HEK293 (cell line): ENCODE results near the gene NUCB1.

ENCODE experiments used
- BCL11B ChIP-seq: fragments of 450-650 bp; formaldehyde crosslinking; IDR thresholded peaks from 2 replicates; pipeline ENCODE4 v1.5.1; 2016; ENCODE audit warnings: low read depth, missing biosample characterization, missing genetic modification characterization
- CTCF ChIP-seq: fragments of 450-650 bp; formaldehyde crosslinking; IDR thresholded peaks from 2 replicates; pipeline ENCODE4 v1.5.1; 2016; ENCODE audit warnings: missing biosample characterization, missing genetic modification characterization
- MYNN ChIP-seq: fragments of 450-650 bp; formaldehyde crosslinking; IDR thresholded peaks from 2 replicates; pipeline ENCODE4 v1.5.1; 2016; ENCODE audit warnings: missing biosample characterization, missing genetic modification characterization, borderline replicate concordance
- PRDM4 ChIP-seq: fragments of 450-650 bp; formaldehyde crosslinking; IDR thresholded peaks from 2 replicates; pipeline ENCODE4 v1.5.1; 2017; ENCODE audit warnings: missing biosample characterization, missing genetic modification characterization
- RBAK ChIP-seq: fragments of 450-650 bp; formaldehyde crosslinking; IDR thresholded peaks from 2 replicates; pipeline ENCODE4 v1.5.1; 2016; ENCODE audit warnings: missing biosample characterization, missing genetic modification characterization
- REPIN1 ChIP-seq: fragments of 450-650 bp; formaldehyde crosslinking; IDR thresholded peaks from 2 replicates; pipeline ENCODE4 v1.5.1; 2017; ENCODE audit warnings: missing biosample characterization, missing genetic modification characterization, low read depth
- REST ChIP-seq: fragments of 450-650 bp; formaldehyde crosslinking; IDR thresholded peaks from 2 replicates; pipeline ENCODE4 v1.5.1; 2016; ENCODE audit warnings: missing biosample characterization, missing genetic modification characterization
- ZBTB17 ChIP-seq: fragments of 450-650 bp; formaldehyde crosslinking; IDR thresholded peaks from 2 replicates; pipeline ENCODE4 v1.5.1; 2016; ENCODE audit warnings: missing biosample characterization, missing genetic modification characterization
- ZBTB20 ChIP-seq: fragments of 450-650 bp; formaldehyde crosslinking; IDR thresholded peaks from 2 replicates; pipeline ENCODE4 v1.5.1; 2016; ENCODE audit warnings: missing biosample characterization, missing genetic modification characterization
- ZNF560 ChIP-seq: fragments of 450-650 bp; formaldehyde crosslinking; IDR thresholded peaks from 2 replicates; pipeline ENCODE4 v1.5.1; 2017; ENCODE audit warnings: missing biosample characterization, missing genetic modification characterization, borderline replicate concordance
- ZNF561 ChIP-seq: fragments of 450-650 bp; IDR thresholded peaks from 2 replicates; pipeline ENCODE4 v1.5.1; 2018; ENCODE audit warnings: missing biosample characterization, missing genetic modification characterization, borderline replicate concordance
- ZNF624 ChIP-seq: fragments of 450-650 bp; formaldehyde crosslinking; IDR thresholded peaks from 2 replicates; pipeline ENCODE4 v1.5.1; 2017; ENCODE audit warnings: missing biosample characterization, missing genetic modification characterization

GRCh38 chr19:48958006-48958405 is 57.9 kb downstream of the NUCB1 start:
- TF ChIP-seq CTCF (no peak), ZBTB17 (tag by site-specific recombination) (no peak), RBAK (tag by site-specific recombination) (no peak), ZNF561 (tag by site-specific recombination) (no peak), PRDM4 (tag by site-specific recombination) (no peak), BCL11B (no peak), MYNN (tag by site-specific recombination) (no peak), ZBTB20 (no peak), REPIN1 (tag by site-specific recombination) (no peak), REST (tag by site-specific recombination) (no peak), ZNF624 (tag by site-specific recombination) (no peak), ZNF560 (tag by site-specific recombination) (no peak)
